ENCODE results near the gene DYSF.
A peak's percentile ranks its signal among the peaks of the same experiment; 100 is the strongest.

The DYSF gene

DNA sequence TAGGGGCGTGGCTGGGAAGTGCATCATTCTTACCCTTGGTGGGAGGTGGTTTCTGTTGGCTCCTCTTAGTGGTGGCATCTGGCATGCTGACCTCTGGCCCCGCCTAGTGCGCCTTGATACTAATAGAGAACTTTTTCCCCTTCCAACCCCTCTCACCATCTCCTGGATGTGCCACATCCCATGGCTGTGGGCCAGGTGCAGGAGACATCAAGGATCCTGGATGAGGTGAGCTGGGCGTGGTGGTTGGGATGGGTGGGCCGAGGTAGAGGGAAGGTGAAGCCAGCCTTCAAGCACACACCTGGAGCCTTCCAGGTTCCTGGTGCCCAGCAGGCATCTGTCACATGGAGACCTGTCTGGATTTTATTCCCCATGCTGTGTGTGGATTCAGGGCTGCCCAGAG is 149.2 kb downstream of the DYSF start:
- no peak for DNase-seq (ENCODE audit: low spot score)

DNA sequence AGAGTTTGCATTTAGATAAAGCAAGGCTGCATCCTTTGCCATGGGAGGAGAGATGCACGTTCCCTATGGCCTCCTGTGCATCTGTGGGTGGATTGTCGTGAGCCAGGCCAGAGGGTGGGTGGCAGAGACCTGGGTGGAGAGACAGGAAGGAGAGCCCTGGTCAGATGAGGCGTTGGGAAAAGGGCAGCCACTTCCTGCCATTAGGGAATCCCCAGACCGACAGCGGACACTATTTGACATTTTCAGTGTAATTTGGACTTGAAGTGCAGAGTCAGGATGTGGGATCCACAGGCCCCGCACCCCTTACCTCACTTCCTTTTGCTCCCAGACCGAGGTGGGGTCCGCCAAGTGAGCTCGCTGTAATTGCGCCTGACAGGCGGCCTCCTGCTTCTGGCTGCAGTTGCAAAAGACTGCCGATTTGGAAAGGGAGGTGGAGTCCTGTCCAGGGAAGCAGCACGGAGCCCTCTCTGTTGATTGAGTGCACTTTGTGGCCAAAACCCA is 150.0 kb downstream of the DYSF start:
- DNase-seq (ENCODE audit: low spot score) = no peak

DNA sequence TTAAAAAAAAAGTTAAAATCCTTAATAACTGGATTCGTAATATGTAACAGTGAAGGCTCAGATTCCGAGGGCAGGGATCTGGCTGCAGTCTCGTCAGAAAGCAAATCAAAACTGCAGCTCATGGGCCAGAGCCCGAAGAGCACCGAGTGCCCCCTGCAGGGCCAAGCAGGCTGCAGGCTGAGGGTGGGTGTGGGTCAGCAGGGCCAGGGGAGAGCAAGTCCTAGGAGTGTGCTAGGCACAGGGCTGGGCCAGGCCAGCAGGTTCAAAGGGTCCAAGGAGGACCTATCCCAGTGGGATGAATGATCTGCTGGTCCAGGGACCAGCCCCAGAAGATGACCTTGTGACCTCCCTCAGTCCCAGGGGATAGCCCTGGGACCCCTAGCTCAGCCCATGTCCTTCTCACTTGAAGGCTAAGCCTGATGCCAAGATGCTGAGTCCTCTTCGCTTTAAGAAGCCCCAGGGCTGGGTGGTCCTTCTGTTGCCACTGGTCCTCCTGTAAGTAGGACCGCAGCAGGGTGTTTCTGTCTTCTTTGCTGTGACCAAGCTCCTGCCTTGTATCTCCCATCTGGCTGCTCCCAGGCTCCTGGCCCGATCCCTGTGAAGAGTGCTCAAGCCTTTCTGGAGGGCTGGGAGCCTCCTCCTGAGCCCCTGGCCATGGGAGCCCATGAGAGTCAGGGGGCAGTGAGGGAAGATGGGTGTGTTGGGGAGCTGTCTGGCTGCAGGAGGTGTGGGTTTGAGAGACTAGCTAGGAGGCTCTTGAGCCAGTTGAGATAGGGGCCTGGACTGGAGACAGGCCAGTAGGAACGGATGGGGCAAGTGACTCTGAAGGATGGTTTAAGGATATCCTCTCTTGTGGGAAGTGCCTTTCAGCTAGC is 150.7 kb downstream of the DYSF start:
- no peak for DNase-seq (ENCODE audit: low spot score)

DNA sequence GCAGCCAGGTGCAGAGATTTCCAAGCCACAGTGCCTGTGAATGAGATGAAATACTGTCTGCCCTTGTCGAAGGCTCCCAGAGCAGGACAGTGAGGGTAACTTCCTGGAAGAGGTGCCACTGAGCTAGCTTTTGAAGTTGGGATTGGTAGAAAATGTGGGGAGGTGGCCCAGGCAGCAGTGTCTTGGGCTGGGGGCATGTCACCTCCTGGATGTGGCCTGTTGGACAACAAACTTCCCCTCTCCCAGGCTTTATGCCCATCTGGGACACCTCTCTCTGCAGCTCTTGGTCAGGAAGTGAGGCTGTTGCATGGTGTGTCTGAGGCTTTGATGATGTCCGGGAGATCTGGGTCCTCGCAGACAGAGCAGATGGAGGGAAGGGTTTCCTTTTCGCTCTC is 151.4 kb downstream of the DYSF start:
- DNase-seq (ENCODE audit: low spot score) = peak; percentile 70

DNA sequence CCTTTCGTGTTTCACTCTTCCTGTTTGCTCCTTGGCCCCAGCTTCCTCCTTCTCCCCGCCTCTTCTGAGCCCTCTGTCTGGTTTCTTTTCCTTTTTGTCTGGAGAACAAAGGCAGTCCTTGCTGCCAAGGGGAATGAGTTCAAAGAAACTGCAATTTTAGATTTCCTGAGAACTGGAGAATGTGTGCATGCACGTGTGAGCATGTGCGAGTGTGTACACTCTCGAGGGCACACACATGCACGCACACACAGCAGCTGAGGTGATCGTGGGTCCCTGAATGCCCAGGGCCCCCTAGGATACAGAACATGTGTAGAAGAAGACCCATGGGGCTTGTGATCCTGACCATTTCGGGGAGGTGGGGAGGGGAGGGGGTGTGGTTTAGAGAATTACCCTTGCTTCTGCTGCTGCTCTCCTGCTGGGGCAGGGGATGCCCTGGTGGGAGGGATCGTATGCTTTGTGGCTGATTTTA is 151.8 kb downstream of the DYSF start:
- DNase-seq (ENCODE audit: low spot score) = no peak

DNA sequence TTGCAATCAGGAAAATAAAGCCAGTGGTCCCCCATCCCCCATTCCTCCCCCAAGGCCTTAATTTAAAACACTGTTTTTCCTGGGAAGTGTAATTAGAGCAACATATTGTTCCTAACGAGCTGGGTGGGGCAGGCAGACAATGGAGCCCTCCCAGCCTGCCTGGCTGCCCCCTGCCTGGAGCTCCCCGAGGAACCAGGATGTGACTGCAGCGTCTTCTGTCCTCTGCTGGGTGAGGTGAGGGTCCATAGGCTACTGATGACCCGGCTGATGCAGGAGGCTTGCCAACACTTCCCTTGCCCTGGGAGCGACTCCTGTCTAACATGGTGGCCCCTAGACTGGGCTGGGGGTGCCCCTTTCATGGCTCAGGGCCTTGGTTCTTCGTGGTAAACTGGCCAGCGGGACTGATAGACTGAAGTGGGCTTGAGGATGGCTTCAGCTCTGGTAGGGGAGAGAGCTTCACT is 152.4 kb downstream of the DYSF start:
- DNase-seq (ENCODE audit: low spot score) = no peak

DNA sequence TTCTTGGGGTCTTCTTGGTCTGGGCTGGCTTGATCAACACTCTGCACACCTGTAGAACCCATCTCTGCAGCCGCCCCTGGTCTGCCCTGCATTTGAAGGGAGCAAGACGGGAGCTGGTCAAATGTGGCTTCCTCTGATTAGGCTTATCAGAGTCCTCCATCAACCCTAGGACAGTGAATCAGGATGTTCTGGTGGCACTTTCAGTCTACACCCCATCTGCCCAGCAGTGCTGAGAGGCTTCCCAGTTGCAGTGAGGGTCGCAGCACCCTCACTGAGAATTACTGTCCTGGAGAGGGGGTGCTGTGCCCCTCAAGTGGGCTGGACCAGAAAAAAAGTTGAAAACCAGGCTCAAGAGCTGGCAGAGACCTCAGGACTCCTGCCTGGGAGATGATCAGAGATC is 152.9 kb downstream of the DYSF start:
- no peak for DNase-seq (ENCODE audit: low spot score)

DNA sequence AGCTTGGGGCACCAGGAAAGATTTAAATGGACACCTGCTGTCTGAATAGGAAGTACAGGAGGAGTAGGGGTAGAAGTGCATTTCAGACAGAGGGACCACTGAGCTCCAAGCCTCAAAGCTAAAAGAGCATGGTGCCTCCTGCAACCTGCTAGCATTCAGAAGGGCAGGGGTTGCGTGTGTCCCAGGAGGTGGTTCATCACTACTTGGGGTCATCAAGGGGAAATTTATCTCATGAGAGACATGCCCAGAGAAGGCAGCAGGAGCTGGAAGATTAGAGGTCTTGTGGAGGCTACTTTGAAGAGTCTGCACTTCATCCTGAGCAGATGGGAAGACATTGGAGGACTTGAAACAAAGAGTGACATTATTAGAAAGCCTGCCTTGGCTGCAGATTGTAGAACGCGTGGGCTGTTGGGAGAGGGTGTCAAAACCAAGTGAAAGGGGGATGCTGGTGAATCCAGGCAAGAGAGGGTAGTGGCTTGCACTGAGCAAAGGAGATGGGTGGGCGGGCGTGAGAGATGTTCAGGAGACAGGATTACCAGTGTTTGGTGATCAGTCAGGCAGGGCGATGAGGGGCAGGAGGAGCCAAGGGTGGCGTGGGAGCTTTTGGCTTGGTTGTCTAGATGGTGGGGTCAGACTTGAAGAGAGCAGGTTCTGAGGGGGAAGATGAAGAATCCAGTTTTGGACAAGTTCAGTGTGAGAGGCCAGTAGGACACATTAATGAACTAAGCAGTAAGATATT is 154.0 kb downstream of the DYSF start:
- DNase-seq (ENCODE audit: low spot score) = no peak

DNA sequence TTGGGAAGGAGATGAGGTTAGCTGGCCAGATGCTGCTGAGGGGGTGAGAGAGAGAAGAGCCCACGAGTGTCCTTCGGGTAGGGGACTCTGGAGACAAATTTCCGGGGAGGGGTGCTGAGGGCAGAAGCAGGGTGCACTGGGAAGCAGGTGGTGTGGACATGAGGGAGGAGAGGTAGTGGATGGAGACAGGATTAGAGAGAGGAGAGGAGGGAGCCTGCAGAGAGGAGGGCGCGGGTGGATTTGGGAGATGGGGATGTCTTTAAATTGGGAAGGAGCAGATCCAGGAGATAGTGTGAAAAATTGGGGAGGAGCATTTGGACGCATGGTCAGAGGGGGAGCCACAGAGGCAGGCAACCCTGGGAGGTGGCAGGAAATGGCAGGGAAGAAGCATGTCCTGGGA is 154.7 kb downstream of the DYSF start:
- DNase-seq (ENCODE audit: low spot score) = no peak

DNA sequence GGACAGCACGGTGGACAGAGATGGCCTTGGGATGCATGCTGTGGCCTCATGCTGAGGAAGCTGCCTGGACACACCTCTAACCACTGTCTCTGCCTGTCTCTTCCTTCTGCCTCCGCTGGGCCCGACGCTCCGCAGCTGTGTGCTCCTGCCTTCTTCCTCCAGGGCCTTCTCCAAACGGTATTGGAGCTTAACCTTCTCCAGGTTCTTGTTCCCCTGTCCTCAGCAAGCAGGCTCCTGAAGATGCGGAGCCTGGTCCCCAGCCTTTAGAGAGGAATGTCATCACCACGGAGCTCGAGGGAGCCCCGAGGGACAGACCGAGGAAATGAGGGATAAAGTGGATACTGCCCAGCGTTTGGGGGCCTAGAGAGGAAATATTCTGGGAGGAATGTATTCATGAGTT is 155.1 kb downstream of the DYSF start:
- no peak for DNase-seq (ENCODE audit: low spot score)

DNA sequence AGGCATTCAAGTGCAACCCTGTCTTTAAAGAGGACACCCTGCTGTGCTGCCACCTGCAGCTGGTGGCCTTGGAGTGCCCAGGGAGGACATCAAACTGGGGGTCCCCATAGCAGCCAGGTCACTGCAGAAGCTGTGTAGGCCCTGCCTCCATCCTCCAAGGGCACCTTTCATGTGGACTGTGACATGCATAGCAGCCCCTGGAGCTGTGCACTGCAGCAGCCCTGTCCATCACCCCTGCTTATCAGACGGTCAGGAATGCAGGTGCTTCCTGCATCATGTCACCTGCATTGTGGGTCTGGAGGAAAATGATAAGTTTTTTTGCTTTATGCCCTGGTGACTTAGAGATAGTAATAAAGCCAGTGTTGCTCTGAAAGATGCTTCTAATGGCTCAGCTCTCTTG is 155.7 kb downstream of the DYSF start:
- DNase-seq (ENCODE audit: low spot score) = no peak

DNA sequence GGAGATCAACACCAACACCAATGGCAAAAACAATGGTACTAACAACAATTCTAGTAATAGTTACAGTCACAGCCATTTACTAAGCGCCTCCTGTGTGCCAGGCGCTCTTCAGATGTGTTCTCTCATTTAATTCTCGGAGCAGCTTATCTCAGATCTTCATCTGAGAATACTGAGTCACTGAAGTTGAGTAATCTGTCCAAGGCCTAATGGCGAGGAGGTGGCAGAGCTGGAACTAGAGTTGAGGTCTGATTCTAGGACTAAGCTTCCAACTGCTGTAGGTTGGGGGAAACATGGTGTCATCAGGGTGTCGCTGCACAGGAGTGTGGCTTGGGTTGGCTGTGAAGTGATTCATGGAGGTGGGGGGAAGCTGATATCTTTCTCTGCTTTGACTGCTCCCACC is 156.1 kb downstream of the DYSF start:
- peak; percentile 50 for DNase-seq (ENCODE audit: low spot score)

DNA sequence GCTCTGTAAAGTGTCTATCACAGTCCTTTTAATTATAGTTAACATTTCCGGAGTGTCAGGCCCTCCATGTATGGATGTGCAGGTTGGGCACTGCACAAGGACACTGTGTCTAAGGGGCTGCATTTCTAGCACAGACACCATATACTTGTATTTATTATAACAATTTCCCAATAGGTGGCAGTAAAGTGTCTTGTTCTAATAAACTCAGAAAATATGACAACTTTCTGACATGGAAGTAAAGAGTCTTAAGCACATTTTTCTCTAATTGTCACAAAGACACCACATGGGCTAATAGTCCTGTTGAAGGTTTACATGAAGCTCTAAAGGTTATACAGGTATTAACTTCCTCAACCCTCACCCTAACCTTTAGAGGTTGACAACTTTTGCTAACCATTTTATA is 156.6 kb downstream of the DYSF start:
- peak; percentile 34 for DNase-seq (ENCODE audit: low spot score)

DNA sequence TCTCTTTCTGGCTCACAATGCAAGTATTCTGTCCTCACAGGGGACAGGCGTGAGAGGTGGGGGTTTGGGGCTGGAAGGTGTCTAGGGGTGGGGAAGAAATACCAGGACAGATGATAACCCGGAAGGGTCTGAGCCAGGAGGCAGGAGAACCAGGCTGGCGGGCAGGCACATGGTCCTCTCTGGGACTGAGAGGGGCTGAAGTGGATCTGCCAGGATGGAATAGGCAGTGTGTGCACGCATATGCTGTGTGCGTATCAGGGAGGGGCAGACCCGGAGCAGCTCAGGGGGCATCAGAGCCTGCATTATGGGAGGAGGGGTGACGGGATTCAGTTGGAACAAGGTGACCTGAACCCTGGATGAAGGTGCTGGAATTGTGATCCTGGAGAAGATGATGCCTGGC is 157.3 kb downstream of the DYSF start:
- DNase-seq (ENCODE audit: low spot score) = no peak

DNA sequence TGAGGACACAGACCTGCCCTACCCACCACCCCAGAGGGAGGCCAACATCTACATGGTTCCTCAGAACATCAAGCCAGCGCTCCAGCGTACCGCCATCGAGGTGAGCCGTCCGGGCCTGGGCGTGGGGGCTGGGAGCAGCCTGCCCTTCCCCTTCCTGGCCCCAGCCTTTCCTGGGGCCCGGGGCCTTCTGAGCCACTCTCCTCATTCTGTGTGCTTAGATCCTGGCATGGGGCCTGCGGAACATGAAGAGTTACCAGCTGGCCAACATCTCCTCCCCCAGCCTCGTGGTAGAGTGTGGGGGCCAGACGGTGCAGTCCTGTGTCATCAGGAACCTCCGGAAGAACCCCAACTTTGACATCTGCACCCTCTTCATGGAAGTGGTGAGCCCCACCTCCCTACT is 157.9 kb downstream of the DYSF start:
- no peak for DNase-seq (ENCODE audit: low spot score)

DNA sequence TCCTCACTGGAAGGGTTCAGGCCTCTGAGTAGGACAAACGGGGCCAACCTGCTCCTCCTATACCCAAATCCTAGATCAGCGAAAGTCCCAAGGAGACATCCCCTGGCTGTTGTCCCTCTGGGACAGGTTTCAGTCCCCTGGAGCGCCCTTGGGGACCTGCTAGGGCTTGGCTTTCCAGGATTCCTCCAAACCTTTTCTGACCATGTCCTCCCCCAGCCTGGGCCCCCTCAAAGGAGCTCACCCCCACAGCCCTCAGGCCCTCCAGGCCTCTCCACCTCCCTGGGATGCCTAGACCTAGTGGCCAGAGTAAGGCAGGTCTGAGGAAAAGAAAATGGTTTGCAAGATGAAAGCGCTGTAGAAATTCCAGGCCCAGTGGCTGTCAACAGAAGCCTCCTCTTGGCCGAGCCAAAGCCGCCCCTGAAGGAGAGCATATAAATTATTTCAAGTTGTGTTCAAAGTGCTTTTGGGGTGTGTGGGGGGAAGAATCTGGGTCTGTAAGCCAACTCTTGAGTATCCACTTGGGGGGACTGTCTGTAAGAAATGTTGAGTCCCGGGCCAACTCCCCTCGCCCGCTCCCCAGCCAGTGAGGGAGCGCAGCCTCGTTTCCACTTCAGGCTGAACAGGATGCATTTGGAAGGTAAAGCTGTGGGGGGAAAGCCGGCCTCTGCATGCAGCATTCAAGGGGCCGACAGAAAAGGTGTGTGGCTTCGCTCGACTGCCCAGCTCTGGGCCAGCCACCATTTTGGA is 158.6 kb downstream of the DYSF start:
- no peak for DNase-seq (ENCODE audit: low spot score)

DNA sequence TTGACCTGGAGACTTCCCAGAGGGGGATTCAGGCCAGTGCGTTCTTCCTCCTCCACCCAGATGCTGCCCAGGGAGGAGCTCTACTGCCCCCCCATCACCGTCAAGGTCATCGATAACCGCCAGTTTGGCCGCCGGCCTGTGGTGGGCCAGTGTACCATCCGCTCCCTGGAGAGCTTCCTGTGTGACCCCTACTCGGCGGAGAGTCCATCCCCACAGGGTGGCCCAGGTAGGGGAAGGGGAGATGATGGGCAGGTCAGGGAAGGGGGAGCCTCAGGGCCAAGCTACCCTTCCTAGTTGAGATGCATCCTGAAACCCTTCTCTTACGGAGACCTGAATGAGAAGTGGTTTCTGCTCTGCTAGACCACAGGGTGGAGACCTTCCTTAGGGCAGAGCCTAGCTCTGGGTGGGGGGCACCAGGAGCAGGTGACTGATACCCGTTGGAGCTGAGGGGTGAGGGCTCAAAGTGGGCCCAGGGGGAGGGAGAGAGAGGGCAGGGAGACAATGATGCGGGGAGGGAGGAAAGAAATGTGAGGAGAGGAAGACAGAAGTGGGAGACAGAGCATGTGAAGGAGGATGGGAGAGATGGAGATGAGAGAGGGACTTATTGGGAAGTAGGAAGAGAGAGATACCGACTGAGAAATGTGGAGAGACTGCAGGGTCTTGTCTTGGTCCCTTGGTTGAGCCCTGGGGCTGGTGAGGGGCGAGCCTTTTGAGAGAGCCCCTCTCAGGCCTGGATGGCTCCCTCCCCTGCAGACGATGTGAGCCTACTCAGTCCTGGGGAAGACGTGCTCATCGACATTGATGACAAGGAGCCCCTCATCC is 159.4 kb downstream of the DYSF start:
- no peak for DNase-seq (ENCODE audit: low spot score)

DNA sequence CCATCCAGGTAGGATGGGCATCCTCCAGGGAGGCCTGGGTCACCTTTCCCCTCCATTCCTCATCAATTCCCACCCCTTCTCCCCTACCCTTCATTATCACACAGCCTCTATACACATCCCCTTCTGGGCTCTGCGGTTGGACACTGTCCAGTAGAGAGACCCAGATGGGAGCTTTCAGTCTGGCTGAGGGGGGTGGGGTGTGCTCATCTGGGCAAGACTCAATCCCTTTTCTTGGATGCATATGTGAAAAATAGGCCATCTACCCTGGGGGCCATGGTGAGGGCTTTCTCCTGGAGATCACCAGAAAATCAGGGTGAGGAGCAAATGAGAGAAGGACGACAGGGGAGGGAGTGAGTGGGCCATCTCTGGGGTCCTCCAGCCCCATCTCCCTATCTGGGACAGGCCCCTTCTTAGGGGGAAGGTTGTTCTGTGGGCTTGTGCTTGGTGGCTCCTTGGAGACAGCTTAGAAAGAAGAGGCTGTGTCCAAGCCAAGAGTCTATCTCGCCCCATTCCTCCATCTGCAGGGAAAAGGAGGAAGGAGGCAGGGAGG is 160.1 kb downstream of the DYSF start:
- no peak for DNase-seq (ENCODE audit: low spot score)

DNA sequence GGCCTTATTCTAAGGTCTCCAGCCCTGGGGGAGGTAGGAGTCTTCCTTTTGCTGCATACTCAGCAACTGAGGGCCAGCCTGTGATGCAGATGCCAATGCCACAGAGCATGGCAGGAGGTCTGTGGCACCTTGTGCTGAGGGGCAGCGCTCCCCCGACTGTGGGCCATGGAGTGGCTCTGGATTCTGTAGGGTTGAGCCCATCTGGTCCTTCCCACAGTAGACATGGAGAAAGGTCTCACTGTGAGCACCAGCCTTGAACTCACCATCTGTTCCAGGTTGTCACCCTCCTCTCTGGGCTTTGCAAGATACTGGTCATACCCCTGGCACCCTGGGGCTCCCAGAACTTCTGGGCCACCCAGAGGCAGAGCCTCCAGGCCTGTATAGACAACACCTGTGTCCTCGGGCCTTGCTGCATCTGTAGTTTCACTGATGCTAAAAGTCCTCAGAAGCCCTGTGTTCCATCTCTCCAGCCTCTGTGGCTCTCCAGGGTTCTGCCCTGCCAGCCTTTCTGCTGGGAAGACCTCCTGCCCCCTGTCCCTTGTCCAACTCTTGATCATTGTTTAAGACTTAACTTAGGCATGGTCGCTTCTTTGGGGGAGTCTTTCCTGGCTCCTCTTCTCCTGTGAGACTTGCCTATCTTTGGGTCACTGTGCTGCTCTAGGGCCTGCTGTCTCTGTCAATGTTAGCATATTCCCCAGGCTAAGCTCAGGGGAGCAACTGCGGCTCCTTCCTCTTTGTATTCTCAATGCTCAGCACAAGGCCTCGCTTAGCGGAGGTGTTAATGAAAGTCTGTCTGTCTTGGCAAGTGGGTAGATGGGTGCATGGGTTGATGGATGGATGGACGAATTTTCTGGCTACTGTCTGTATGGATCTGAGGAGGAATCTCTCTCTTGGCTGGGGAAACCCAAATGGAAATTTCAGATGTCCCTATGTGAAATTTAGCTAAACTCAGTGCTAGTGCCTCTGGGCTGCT is 160.9 kb downstream of the DYSF start:
- no peak for DNase-seq (ENCODE audit: low spot score)

All from kidney capillary endothelial cell (primary cell).